ENCODE measurements around the gene SIVA1.

Gene SIVA1

GRCh38 chr14:104805326-104805678 lies 52.4 kb downstream of the SIVA1 start:
- peak; percentile 75 for ATAC-seq
- TF ChIP-seq ARNTL (CRISPR knock-in tag; IDR thresholded peaks at IDR 0.05; ENCODE audit: borderline replicate concordance, low read depth) (no peak), OSR1 (CRISPR knock-in tag; IDR thresholded peaks at IDR 0.05) (no peak), PATZ1 (CRISPR knock-in tag; IDR thresholded peaks at IDR 0.05; ENCODE audit: borderline replicate concordance) (no peak), CSRNP3 (CRISPR knock-in tag; IDR thresholded peaks at IDR 0.05) (no peak)

GRCh38 chr14:104805941-104806624 lies 53.1 kb downstream of the SIVA1 start:
- no peak for ATAC-seq

More at GRCh38 chr14:104805941-104806624, 53.1 kb downstream of the SIVA1 start:
- TF ChIP-seq CSDC2 (CRISPR knock-in tag; IDR thresholded peaks at IDR 0.05) (no peak), ISL1 (CRISPR knock-in tag; IDR thresholded peaks at IDR 0.05) (no peak), ARNTL (CRISPR knock-in tag; IDR thresholded peaks at IDR 0.05; ENCODE audit: borderline replicate concordance, low read depth) (no peak), CREB5 (CRISPR knock-in tag; IDR thresholded peaks at IDR 0.05; ENCODE audit: low read depth) (no peak), BACH2 (CRISPR knock-in tag; IDR thresholded peaks at IDR 0.05; ENCODE audit: borderline replicate concordance) (no peak), TSHZ2 (CRISPR knock-in tag; IDR thresholded peaks at IDR 0.05) (no peak), POU6F1 (CRISPR knock-in tag; IDR thresholded peaks at IDR 0.05; ENCODE audit: borderline replicate concordance, low read depth) (no peak), TOX (CRISPR knock-in tag; IDR thresholded peaks at IDR 0.05; ENCODE audit: borderline replicate concordance) (no peak), RARB (CRISPR knock-in tag; IDR thresholded peaks at IDR 0.05) (no peak), SNAI2 (CRISPR knock-in tag; IDR thresholded peaks at IDR 0.05) (no peak), OSR1 (CRISPR knock-in tag; IDR thresholded peaks at IDR 0.05) (no peak), ZNF565 (CRISPR knock-in tag; conservative IDR thresholded peaks at IDR 0.05; ENCODE audit: low read depth) (no peak), ZFP30 (CRISPR knock-in tag; IDR thresholded peaks at IDR 0.05) (no peak), ZFP3 (CRISPR knock-in tag; IDR thresholded peaks at IDR 0.05) (no peak)

Data from SK-N-SH treated with all-trans-retinoic acid at 6 μM for 48 hours (cell line).